HG02642 (cell line): ENCODE results near the gene UGT1A3.
"Not testable (repeated sequence)": the region's sequence is repeated elsewhere in the genome, so short reads cannot be mapped to it uniquely, and the experiment has no call there.

ENCODE experiments used
- ATAC-seq: cut with Tn5 transposase; IDR thresholded peaks from one replicate; pipeline ENCODE4 v1.9.1; 2021; ENCODE audit warnings: mild to moderate bottlenecking; ENCODE audit not compliant: unreplicated experiment, poor library complexity

The UGT1A3 gene

GRCh38 chr2:233706720-233707119 is 22.1 kb upstream of the UGT1A3 start:
- no peak for ATAC-seq

GRCh38 chr2:233707940-233708644 is 20.8 kb upstream of the UGT1A3 start:
- no peak for ATAC-seq

- no peak for ATAC-seq
Observed at GRCh38 chr2:233708942-233709341, 19.9 kb upstream of the UGT1A3 start.

GRCh38 chr2:233711312-233712008 is 17.4 kb upstream of the UGT1A3 start:
- peak; percentile 68 for ATAC-seq

- ATAC-seq = no peak
Observed at GRCh38 chr2:233712611-233713261, 16.1 kb upstream of the UGT1A3 start, which contains the start of gene UGT1A5. UGT1A5 (plus strand) TSS chr2:233712907; CDS start chr2:233712992, 85 bp downstream.

- ATAC-seq = no peak
Observed at GRCh38 chr2:233713262-233713615, 15.6 kb upstream of the UGT1A3 start.

GRCh38 chr2:233714121-233714520 is 14.7 kb upstream of the UGT1A3 start:
- no peak for ATAC-seq

GRCh38 chr2:233718552-233718951 is 10.3 kb upstream of the UGT1A3 start, which contains the start of gene UGT1A4:
UGT1A4 (plus strand) TSS chr2:233718736; CDS start chr2:233718821, 85 bp downstream.
- no peak for ATAC-seq

GRCh38 chr2:233736868-233737653 is 8.2 kb downstream of the UGT1A3 start:
- ATAC-seq = not testable (repeated sequence)

- ATAC-seq = no peak
Observed at GRCh38 chr2:233740870-233741269, 12.0 kb downstream of the UGT1A3 start.

GRCh38 chr2:233743464-233744259 is 14.8 kb downstream of the UGT1A3 start:
- ATAC-seq = no peak

- ATAC-seq = no peak
Observed at GRCh38 chr2:233745073-233745755, 16.4 kb downstream of the UGT1A3 start.

- ATAC-seq = not testable (repeated sequence)
Observed at GRCh38 chr2:233745838-233746237, 17.0 kb downstream of the UGT1A3 start.

- ATAC-seq = no peak
Observed at GRCh38 chr2:233746475-233747282, 17.8 kb downstream of the UGT1A3 start.

GRCh38 chr2:233747283-233747544 is 18.4 kb downstream of the UGT1A3 start:
- ATAC-seq = no peak

- not testable (repeated sequence) for ATAC-seq
Observed at GRCh38 chr2:233750689-233751088, 21.8 kb downstream of the UGT1A3 start.

GRCh38 chr2:233751212-233752009 is 22.6 kb downstream of the UGT1A3 start:
- ATAC-seq = not testable (repeated sequence)
